AG10803 (cell line): ENCODE data around the gene ATG4B.
A peak's percentile ranks its signal among the peaks of the same experiment; 100 is the strongest.

Source experiments
- DNase-seq: peaks from one replicate; pipeline ENCODE4 v3.0.0; 2010; ENCODE audit warnings: low read depth
- H3K4me3 ChIP-seq: 2 replicates; pipeline ENCODE4 v1.5.1; 2011; ENCODE audit warnings: mild to moderate bottlenecking, low read length, control low read depth
- CTCF ChIP-seq: conservative IDR thresholded peaks from 2 replicates; pipeline ENCODE4 v1.5.1; 2011; ENCODE audit warnings: mild to moderate bottlenecking, low read length, control low read depth, inconsistent platforms

ATG4B gene

GRCh38 chr2:241641631-241642030, 4.1 kb downstream of the ATG4B start:
- TF ChIP-seq CTCF: no peak
- H3K4me3 ChIP-seq: no peak overlapping the region
- DNase-seq: no peak

- H3K4me3 ChIP-seq: no peak overlapping the region
- no peak for TF ChIP-seq CTCF
- DNase-seq: no peak
These were observed 7.8 kb downstream of the ATG4B start for GRCh38 chr2:241645056-241645914.

DNA sequence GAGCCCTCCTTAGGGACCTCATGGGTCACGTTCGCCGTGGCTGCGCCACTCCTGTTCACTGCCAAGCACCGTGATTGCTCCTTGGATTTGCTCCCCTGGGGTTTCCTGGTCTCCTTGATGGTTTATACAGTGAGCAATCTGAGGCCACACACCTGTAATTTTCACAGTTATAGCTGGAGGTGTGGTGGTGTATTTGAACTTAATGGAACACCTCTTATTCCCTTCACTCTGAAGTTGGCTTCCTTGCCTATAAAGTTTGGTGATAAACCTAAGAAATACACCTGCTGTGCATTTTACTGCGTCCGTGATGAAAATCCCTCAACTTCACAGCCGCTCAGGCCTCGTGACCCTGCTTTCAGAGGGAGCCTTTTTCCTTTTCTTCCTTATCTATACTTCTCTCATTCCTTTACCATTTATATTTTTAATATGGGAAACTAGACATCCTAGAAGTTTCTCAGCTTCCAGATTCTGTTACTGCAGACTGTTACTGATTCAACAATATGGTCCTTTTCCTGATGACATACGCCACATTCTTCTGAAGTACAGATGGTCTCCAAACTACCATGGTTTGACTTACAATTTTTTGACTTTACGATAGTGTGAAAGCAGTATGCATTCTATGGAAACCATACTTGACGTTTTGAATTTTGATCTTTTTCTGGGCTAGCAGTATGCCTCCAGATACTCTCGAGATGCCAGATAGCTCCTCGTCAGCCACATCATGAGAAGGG, 8.6 kb downstream of the ATG4B start:
- DNase-seq: no peak
- TF ChIP-seq CTCF: no peak
- H3K4me3 ChIP-seq: no peak overlapping the region

DNA sequence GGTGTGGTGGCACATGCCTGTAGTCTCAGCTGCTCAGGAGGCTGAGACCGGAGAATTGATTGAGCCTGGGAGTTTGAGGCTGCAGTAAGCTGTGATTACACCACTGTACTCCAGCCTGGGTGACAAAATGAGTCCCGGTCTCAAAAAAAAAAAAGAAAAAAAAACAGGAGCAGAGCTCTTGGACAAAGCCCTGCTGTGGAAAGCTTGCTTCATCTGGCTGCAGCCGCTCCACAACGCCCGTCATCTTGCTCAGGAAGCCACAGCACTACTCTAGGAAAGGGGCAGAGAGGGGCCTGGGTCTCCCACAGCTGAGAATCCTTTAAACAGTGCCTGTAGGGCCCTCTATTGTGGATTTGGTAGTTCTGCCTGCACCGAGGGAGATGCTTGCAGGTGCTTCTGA, 11.0 kb downstream of the ATG4B start:
- DNase-seq: no peak
- H3K4me3 ChIP-seq: no peak overlapping the region
- TF ChIP-seq CTCF: no peak

DNA sequence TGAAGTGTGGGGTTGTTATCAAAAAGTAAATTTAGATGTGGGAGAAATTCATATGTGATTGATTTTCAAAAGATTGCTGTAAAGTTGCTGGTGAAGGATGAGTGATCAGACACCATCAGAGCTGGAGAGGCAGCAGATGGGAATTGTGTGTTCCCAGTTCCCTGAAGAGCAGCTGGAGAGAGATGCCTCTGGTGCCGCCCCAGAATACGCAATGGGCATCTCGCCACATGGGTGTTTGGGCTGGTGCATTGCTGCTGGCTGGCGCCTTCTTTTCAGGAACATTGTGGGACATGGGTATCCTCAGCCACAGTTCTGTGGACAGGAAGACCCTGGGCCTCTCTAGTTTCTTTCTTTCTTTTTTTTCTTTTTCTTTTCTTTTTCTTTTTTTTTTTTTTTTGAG, 11.9 kb downstream of the ATG4B start:
- no peak for TF ChIP-seq CTCF
- H3K4me3 ChIP-seq: no peak overlapping the region
- DNase-seq: peak; percentile 22

DNA sequence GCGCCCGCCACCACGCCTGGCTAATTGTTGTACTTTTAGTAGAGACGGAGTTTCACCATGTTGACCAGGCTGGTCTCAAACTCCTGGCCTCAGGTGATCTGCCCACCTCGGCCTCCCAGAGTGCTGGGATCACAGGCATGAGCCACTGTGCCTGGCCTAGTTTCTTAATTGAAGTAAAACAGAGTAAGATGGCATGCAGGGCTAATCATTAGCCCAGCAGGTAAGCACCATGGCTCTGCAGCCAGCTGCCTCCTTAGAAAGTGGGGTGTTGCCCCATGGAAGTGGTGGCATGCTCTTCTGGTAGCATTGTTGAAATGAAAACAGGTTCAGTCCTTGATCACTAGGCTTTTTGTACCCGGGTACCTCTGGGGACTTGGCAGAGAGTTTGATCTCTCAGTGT, 12.4 kb downstream of the ATG4B start:
- TF ChIP-seq CTCF: no peak
- DNase-seq: no peak
- H3K4me3 ChIP-seq: no peak overlapping the region

DNA sequence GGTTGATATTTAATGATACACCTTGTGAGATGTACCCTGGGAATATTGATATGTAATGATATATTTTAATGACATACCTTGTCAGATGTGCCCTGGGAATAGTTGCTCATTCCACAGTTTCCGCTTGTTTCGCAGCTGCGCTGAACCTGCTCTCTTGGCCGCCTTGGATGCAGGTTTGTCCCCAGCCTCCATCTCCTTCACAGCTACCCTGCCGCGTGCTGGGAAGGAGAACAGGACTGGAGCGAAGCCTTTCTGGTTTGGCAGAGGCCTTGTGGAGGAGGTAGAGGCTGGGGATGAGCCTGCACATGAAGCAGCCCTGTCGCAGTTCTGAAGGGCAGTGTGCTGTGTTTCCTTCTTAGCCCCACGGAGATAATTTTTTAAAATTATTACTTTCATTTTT, 14.6 kb downstream of the ATG4B start:
- H3K4me3 ChIP-seq: no peak overlapping the region
- TF ChIP-seq CTCF: no peak
- no peak for DNase-seq
